ENCODE measurements around the gene AXIN2.
"Not testable (repeated sequence)": the region's sequence is repeated elsewhere in the genome, so short reads cannot be mapped to it uniquely, and the experiment has no call there.

The AXIN2 gene

DNA sequence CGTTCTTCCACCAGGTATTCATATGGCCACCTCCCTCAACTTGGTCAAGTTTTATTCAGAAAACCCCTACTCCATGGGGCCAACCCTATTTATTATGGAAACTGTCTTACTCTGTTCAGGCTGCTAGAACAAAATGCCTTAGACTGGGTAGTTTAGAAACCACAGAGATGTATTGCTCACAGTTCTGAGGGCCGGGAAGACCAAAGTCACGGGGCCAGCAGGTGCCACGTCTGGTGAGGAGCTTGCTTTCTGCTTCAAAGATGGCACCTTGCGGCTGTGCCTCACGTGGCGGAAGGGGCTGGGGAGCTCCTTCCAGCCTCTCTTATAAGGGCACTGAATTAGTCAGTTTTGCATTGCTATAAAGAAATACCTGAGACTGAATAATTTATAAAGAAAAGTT lies 74.3 kb downstream of the AXIN2 start:
- no peak overlapping the region for H2AFZ ChIP-seq (ENCODE audit: low read length)
- TF ChIP-seq, protein P1, sequence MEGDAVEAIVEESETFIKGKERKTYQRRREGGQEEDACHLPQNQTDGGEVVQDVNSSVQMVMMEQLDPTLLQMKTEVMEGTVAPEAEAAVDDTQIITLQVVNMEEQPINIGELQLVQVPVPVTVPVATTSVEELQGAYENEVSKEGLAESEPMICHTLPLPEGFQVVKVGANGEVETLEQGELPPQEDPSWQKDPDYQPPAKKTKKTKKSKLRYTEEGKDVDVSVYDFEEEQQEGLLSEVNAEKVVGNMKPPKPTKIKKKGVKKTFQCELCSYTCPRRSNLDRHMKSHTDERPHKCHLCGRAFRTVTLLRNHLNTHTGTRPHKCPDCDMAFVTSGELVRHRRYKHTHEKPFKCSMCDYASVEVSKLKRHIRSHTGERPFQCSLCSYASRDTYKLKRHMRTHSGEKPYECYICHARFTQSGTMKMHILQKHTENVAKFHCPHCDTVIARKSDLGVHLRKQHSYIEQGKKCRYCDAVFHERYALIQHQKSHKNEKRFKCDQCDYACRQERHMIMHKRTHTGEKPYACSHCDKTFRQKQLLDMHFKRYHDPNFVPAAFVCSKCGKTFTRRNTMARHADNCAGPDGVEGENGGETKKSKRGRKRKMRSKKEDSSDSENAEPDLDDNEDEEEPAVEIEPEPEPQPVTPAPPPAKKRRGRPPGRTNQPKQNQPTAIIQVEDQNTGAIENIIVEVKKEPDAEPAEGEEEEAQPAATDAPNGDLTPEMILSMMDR (conservative IDR thresholded peaks at IDR 0.05; ENCODE audit: low read length): no peak
- no peak for TF ChIP-seq EZH2phosphoT487 (IDR thresholded peaks at IDR 0.05; ENCODE audit: borderline replicate concordance)
- H4K20me1 ChIP-seq (ENCODE audit: insufficient read depth, low read length, poor library complexity, severe bottlenecking): no peaks in the 10 kb centered on the region

DNA sequence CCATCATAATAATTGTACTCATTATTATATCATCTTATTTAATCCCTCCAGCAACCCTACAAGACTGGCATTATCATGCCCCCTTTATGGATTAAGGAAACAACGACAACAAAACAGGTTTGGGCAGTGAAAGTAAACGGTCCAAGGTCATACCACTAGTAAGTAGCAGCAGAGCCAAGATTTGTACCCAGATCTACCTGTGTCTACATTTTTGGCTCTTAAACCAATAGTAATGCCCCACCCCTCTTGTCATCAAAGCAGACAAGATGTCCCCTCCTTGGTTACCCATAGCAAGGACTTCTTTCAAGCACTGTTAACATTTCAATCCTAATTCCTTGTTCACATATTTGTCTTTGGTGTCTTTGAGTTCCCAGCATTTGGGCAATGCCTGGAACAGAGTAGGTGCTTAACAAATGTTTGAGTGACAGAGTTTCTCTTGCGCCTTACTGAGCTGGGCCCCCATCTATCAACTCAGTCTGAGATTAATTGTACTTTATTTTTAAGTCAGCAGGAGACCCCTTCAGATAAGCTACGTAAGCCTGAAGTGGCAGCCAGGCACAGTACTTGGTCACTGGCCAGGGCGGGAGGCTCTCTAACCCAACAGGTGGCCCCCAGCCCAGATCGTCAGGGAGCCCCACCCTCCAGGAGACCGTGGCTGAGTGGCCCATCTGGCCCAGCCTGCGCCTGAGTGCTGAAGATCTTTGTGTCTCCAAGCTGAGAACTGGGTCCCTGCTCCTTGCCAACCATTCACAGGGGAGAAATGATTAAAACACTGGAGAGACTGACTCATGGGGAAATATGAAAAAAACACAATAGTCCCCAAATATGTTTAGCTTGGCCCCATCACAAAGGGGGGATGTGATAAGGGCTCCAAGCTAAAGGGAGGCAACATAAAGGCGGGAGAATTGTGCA lies 75.8 kb downstream of the AXIN2 start:
- no peaks in the 10 kb centered on the region for H3K36me3 ChIP-seq (ENCODE audit: insufficient read depth, low read length)
- no peak overlapping the region for H2AFZ ChIP-seq (ENCODE audit: low read length)
- no peaks in the 10 kb centered on the region for H3K27me3 ChIP-seq (ENCODE audit: insufficient read depth, low read length, poor library complexity, severe bottlenecking)
- H3K9ac ChIP-seq (ENCODE audit: low read depth, low read length, poor library complexity, severe bottlenecking): no peak overlapping the region
- H3K79me2 ChIP-seq (ENCODE audit: insufficient read depth, low read length): no peaks in the 10 kb centered on the region
- no peak overlapping the region for H3K4me2 ChIP-seq (ENCODE audit: low read depth, low read length, poor library complexity, severe bottlenecking)
- H3K9me3 ChIP-seq (ENCODE audit: insufficient read depth, low read depth, low read length): no peaks in the 10 kb centered on the region
- no peaks in the 10 kb centered on the region for H3F3A ChIP-seq (ENCODE audit: low read depth)
- H4K20me1 ChIP-seq (ENCODE audit: insufficient read depth, low read length, poor library complexity, severe bottlenecking): no peaks in the 10 kb centered on the region
- no peaks in the 10 kb centered on the region for H3K9me2 ChIP-seq (replicated peaks; ENCODE audit: low read depth, low read length)
- H3K4me3 ChIP-seq (ENCODE audit: low read length, poor library complexity, severe bottlenecking): no peak overlapping the region
- H3K4me1 ChIP-seq (ENCODE audit: insufficient read depth, low read length, poor library complexity, severe bottlenecking): no peaks in the 10 kb centered on the region
- no peak for TF ChIP-seq EZH2phosphoT487 (IDR thresholded peaks at IDR 0.05; ENCODE audit: borderline replicate concordance)
- TF ChIP-seq, protein P1 (conservative IDR thresholded peaks at IDR 0.05; ENCODE audit: low read length): no peak

More for the DNA sequence above, 74.3 kb downstream of the AXIN2 start:
- Histone ChIP-seq H3K79me2 (ENCODE audit: insufficient read depth, low read length) (no peaks in the 10 kb centered on the region), H3K4me1 (ENCODE audit: insufficient read depth, low read length, poor library complexity, severe bottlenecking) (no peaks in the 10 kb centered on the region), H3K27me3 (ENCODE audit: insufficient read depth, low read length, poor library complexity, severe bottlenecking) (no peaks in the 10 kb centered on the region), H3K4me3 (ENCODE audit: low read length, poor library complexity, severe bottlenecking) (no peak overlapping the region), H3K36me3 (ENCODE audit: insufficient read depth, low read length) (no peaks in the 10 kb centered on the region), H3F3A (ENCODE audit: low read depth) (no peaks in the 10 kb centered on the region), H3K4me2 (ENCODE audit: low read depth, low read length, poor library complexity, severe bottlenecking) (no peak overlapping the region), H3K9me2 (replicated peaks; ENCODE audit: low read depth, low read length) (no peaks in the 10 kb centered on the region), H3K9me3 (ENCODE audit: insufficient read depth, low read depth, low read length) (no peaks in the 10 kb centered on the region), H3K9ac (ENCODE audit: low read depth, low read length, poor library complexity, severe bottlenecking) (no peak overlapping the region)

DNA sequence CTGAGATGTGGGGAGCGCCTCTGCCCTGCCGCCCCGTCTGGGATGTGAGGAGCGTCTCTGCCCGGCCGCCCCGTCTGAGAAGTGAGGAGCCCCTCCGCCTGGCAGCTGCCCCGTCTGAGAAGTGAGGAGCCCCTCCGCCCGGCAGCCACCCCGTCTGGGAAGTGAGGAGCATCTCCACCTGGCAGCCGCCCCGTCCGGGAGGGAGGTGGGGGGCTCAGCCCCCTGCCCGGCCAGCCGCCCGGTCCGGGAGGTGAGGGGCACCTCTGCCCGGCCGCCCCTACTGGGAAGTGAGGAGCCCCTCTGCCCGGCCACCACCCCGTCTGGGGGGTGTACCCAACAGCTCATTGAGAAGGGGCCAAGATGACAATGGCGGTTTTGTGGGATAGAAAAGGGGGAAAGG lies 77.0 kb downstream of the AXIN2 start:
- not testable (repeated sequence) for H3K4me2 ChIP-seq (ENCODE audit: low read depth, low read length, poor library complexity, severe bottlenecking); H3K36me3 ChIP-seq (ENCODE audit: insufficient read depth, low read length); H3K9ac ChIP-seq (ENCODE audit: low read depth, low read length, poor library complexity, severe bottlenecking); H4K20me1 ChIP-seq (ENCODE audit: insufficient read depth, low read length, poor library complexity, severe bottlenecking); H3K9me2 ChIP-seq (replicated peaks; ENCODE audit: low read depth, low read length); H2AFZ ChIP-seq (ENCODE audit: low read length); H3K79me2 ChIP-seq (ENCODE audit: insufficient read depth, low read length); H3K4me3 ChIP-seq (ENCODE audit: low read length, poor library complexity, severe bottlenecking); H3K9me3 ChIP-seq (ENCODE audit: insufficient read depth, low read depth, low read length); H3K27me3 ChIP-seq (ENCODE audit: insufficient read depth, low read length, poor library complexity, severe bottlenecking); H3K4me1 ChIP-seq (ENCODE audit: insufficient read depth, low read length, poor library complexity, severe bottlenecking); H3F3A ChIP-seq (ENCODE audit: low read depth)

DNA sequence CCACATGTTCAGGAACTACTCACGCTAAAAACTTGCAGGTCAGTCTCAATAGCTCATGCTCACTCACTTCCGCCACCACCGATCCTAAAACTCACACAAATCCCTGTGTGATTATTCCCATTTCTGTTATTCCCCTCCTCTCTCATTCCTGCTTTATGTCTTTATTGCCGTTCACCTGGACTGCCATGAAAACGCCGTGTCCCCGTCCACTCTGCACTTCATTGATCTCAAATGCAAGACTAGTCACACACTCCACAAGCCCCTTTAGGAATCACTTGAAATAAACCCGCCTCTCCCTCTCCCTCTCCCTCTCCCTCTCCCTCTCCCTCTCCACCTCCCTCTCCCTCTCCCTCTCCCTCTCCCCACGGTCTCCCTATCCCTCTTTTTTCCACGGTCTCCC lies 78.0 kb downstream of the AXIN2 start:
- no peak for TF ChIP-seq EZH2phosphoT487 (IDR thresholded peaks at IDR 0.05; ENCODE audit: borderline replicate concordance)
- TF ChIP-seq, protein P1 (conservative IDR thresholded peaks at IDR 0.05; ENCODE audit: low read length): no peak
- Histone ChIP-seq H3K9ac (ENCODE audit: low read depth, low read length, poor library complexity, severe bottlenecking) (no peak overlapping the region), H3K36me3 (ENCODE audit: insufficient read depth, low read length) (no peaks in the 10 kb centered on the region), H3K4me3 (ENCODE audit: low read length, poor library complexity, severe bottlenecking) (no peak overlapping the region), H3K27me3 (ENCODE audit: insufficient read depth, low read length, poor library complexity, severe bottlenecking) (no peaks in the 10 kb centered on the region), H4K20me1 (ENCODE audit: insufficient read depth, low read length, poor library complexity, severe bottlenecking) (no peaks in the 10 kb centered on the region), H3K4me1 (ENCODE audit: insufficient read depth, low read length, poor library complexity, severe bottlenecking) (no peaks in the 10 kb centered on the region), H3K9me2 (replicated peaks; ENCODE audit: low read depth, low read length) (no peaks in the 10 kb centered on the region), H3K79me2 (ENCODE audit: insufficient read depth, low read length) (no peaks in the 10 kb centered on the region), H3K4me2 (ENCODE audit: low read depth, low read length, poor library complexity, severe bottlenecking) (no peak overlapping the region), H3F3A (ENCODE audit: low read depth) (no peaks in the 10 kb centered on the region), H2AFZ (ENCODE audit: low read length) (no peak overlapping the region), H3K9me3 (ENCODE audit: insufficient read depth, low read depth, low read length) (no peaks in the 10 kb centered on the region)
